HTR-8/SVneo (cell line): Measurements from ENCODE around the gene CISH.
A peak's percentile ranks its signal among the peaks of the same experiment; 100 is the strongest.

ENCODE experiments used
- DNase-seq: peaks from one replicate; pipeline ENCODE4 v3.0.0; 2011; ENCODE audit warnings: low spot score, mixed read lengths; ENCODE audit not compliant: insufficient read length
- FAIRE-seq: peaks from 2 replicates; lab custom pipeline; 2011; peaks lifted over from hg19 to GRCh38; lab: Jason Lieb, UNC

CISH gene, protein sequence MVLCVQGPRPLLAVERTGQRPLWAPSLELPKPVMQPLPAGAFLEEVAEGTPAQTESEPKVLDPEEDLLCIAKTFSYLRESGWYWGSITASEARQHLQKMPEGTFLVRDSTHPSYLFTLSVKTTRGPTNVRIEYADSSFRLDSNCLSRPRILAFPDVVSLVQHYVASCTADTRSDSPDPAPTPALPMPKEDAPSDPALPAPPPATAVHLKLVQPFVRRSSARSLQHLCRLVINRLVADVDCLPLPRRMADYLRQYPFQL

DNA sequence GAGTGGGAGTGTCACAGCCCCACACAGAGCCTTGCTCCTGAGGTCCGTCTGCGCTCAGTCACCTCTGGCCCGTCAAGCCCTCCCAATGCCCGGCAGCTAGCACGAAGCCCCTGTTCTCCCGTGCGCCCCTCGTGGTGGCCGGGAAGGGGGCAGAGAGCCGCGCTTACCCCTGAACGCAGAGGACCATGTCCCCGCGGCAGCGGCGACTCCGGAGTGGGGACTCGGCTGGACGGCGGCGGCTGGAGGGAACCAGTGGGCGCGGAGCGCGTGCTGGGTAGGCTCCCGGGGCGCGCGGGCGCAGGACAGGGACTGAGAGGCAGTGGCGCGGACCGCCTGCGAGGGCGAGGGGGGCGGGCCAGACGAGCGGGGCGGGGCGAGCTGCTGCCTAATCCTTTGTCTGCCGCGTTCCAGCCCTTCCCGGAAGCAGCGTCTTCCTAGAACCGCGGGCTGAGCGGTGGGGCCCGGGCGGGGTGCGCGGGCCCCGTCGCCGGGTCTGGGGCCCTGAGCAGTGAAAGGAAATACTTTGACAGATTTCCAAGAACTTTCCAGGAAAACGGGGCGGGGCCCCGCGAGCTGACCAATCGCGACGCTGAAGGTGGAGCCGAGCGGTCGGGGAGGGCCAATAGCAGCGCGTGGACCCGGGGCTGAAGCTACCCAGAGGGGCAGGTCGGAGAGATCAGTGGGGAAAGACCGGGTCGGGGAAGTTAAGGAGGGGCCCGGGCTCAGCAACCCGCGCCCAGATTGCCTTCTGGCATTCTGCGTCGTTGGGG is at the start of gene CISH:
CISH (minus strand) TSS at position 311 of the 770 bp plus-strand sequence; CDS start at position 187, 124 bp downstream.
- FAIRE-seq: peak; percentile 46
- peak; percentile 89 for DNase-seq

GRCh38 chr3:50660386-50660785 is 48.8 kb upstream of the CISH start:
- no peak for DNase-seq
- FAIRE-seq: no peak

DNA sequence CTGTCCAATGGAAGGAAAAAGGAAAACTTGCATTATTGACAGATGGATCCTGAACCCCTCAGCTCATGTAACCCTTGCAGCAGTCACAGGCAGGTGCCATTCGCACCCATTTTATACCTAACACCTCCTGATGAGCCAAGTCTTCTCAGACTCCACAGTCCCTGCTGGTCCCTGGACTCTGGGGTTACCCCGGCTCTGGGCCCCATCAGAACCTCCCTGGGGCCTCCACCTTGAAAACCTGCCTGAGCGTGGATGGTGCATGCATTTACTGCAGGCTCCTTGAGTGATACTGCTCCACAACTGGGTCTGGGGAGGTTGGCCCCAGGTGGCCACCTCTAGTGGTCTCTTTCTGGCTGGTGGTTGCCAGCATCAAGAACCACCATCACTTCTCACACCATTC is 47.3 kb upstream of the CISH start:
- DNase-seq: no peak
- no peak for FAIRE-seq

GRCh38 chr3:50658416-50658815 is 46.8 kb upstream of the CISH start:
- no peak for FAIRE-seq
- peak; percentile 50 for DNase-seq

GRCh38 chr3:50657816-50658215 is 46.2 kb upstream of the CISH start:
- DNase-seq (no peak), FAIRE-seq (no peak)

- DNase-seq (no peak), FAIRE-seq (no peak)
Measured at GRCh38 chr3:50657407-50657806, 45.8 kb upstream of the CISH start.

DNA sequence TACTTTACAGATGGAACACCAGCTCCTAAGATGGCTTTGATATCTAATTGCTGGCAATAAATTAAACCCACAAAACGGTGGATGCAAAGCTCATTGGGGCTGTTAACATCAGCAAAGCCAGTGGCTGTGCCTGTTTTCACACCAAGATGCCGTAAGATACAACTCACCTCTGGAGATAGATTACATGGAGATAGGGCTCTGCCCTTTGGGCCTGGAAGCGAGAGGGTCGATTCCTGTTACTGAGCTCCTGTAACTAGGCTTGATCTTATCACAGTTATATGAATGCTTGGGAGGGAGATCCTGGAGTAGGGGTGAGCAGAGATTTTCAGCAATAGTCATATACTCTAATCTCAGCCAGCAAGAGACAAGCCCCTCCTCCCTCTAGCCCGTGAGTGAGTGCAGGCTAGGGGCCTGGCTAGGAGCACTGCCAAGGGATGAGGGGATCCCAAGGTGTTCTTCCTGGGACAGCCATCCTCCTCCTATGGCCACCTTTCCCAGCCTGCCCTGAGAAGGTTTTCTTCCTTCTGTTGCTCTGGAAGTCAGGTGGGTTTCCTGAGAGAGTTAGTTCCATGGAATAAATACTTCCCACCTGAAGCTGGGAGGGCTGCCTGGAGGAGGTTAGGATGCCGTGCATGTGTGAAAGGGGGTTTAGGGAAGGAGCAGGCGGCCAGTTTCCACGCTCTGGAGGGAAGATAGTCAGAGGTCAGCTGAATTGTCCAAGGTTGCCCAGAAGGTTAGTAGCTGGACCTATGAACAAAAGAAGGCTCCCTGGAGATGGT is 45.0 kb upstream of the CISH start:
- DNase-seq (no peak), FAIRE-seq (no peak)

- FAIRE-seq: no peak
- no peak for DNase-seq
Measured at GRCh38 chr3:50655009-50655830, 43.6 kb upstream of the CISH start.

GRCh38 chr3:50653937-50654595 is 42.5 kb upstream of the CISH start:
- DNase-seq (no peak), FAIRE-seq (no peak)

DNA sequence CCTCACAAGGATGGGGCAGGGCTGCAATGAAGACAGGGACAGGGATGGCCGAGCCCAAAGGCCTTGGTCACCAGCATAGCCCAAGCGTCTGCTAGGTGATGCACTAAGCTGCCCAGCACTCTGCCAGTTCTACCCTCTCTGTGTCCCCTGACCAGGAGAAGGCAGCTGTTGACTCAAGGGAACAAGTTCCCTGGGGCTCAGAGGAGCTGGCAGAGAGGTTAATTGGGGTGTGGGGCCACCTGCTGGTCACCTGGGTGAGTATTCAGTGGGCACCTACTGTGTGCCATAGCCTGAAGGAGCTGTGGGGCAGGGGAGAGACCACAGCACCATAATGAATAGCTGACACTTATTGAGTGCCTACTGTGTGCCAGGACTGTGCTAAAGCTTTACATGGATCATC is 41.1 kb upstream of the CISH start:
- DNase-seq (peak; percentile 33), FAIRE-seq (no peak)

DNA sequence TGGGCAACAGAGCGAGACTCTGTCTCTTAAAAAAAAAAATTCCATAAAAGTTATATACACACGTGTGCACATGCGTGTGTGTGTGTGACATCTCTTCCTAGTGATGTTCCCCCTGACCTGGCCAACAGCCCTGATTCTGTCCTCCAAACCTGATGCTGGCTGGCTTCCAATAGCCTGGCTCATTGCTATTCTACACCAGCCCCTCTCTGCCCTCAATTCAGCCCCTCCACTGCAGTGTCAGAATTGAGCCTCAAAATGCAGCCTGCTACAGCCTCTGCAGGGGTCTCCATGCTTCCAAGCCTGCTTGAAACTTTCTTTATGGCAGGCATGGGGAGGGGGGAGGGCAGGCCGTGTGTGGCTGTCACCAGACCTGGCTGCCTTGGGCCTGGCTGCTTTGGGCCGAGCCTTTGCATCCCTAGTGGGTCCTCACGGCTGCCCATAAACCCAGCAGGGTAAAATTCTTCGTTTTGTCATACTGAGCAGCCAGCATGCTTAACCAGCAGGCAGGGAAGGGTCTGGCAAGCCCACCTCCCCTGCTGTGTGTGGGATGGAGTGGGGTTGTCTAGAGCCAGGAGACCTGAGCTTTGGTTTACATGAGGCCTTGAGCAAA is 40.5 kb upstream of the CISH start:
- FAIRE-seq (no peak), DNase-seq (no peak)

GRCh38 chr3:50651445-50651844 is 39.9 kb upstream of the CISH start:
- no peak for FAIRE-seq

DNA sequence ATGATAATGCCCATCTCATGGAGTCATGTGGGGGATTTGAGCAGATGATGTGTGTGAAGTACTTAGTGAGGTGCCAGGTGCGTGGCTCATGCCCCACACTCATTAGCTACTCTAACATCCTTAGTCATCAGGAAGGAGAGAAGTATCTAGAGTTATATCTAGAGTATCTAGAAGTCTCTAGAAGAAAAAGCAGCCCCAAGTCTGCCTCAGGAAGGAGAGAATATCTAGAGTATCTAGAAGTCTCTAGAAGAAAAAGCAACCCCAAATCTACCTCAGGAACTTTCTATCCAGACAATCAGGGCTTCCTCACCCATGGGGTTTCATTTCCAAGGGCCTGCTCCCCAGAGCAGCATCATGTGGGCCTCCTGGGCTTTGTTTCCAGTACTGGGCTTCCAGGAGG is 38.4 kb upstream of the CISH start:
- FAIRE-seq: no peak
- no peak for DNase-seq

More at GRCh38 chr3:50651445-50651844, 39.9 kb upstream of the CISH start:
- no peak for DNase-seq

- FAIRE-seq: no peak
- no peak for DNase-seq
Measured at GRCh38 chr3:50649451-50649931, 37.9 kb upstream of the CISH start.

DNA sequence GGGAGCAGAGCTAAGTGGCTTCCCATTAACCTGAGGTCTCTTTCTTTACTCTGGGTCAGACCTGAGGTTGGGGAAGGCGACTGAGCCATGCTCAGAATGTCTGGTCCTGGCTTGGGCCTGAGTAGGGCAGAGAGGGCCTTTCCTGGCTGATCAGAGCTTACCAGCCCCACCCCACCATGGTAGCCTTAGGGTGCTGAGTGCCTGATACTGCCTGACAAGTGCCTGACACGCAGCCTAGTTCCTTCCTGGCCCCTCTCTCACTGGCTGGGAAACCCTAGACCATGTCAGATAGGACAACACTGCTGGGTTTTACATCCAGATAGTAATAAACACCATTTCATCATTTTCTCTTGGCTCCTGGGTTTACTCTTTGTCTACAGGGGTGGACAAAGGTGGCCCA is 37.4 kb upstream of the CISH start:
- DNase-seq (no peak), FAIRE-seq (no peak)

DNA sequence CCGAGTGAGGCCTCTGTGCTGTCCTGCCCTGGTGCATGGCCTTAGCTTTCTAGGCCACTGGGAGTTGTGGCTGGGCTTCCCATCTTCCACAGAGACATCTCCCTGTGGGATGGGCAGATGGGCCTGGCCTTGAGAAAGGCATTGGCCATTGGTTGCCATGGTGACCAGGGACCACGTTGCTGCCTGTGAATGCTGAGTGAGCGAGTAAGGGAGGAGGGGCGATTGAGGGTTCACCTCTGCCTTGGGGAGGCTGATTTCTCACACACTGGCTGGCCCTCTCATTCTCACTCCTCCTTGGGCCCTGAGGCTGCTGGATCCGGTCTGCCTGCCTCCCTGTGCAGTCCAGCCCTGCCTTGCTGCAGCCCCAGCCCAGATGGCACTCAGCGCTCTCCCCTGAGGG is 36.7 kb upstream of the CISH start:
- DNase-seq: no peak
- no peak for FAIRE-seq

GRCh38 chr3:50645378-50645777 is 33.8 kb upstream of the CISH start:
- DNase-seq (no peak), FAIRE-seq (no peak)

DNA sequence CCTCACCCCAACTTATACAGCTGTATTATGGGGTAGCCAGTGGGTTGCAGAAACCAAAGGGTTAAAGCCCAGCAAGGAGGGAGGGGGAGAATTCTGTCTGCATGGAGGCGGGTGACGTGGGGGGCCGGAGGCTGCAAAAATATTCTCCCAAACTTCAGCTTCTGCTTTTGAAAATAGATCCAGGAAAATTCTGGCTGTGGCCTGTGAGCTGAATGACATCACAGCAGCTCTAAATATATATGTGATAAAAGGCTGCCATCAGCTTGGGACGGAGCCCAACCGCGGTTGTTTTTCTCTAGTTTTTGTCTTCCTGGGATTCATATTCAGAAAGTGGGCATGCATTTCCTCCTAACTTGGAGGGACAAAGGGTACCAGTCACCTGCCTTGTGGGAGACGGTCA is 33.0 kb upstream of the CISH start:
- FAIRE-seq: no peak
- no peak for DNase-seq

DNA sequence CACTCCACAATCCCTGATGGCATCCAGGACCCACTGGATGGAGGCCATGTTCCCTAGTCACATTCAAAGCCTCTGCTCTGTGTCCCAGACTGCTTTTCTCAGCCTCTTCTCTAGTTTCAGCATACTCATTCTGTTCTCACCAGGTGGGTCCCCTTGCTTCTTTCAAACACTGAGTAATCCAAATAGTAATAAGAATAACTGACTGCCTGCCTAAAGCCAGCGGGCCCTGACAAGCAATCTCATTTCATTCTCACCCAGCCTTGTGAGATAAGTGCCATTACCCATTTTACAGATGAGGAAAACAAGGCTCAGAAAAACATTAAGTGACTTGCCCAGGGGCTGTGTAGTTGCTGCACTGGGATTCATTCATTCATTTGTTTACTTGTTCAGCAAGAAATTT is 30.8 kb upstream of the CISH start:
- FAIRE-seq: no peak

More for the DNA sequence above, 30.8 kb upstream of the CISH start:
- DNase-seq: no peak
